Activated T-helper 1 cell treated with anti-CD3 and anti-CD28 coated beads, Interleukin-12 subunit alpha, Interleukin-12 subunit beta, Interleukin-2, Interleukin-4 antibody, amounts not matched to agents 30 ng/mL and 10 ng/mL and 1 ng/mL, durations not matched to agents 14 hours and 24 hours and 36 hours (primary cell): ENCODE measurements around the gene DAND5. TPM values are rescaled to one million over a fixed set of nuclear protein-coding genes. Genes with fewer than 3 reads are reported as not detected.

Experiments
- DNase-seq: peaks from one replicate; pipeline ENCODE4 v3.0.0; 2021; ENCODE audit warnings: low spot score
- H3K27ac Mint-ChIP-seq: one replicate; pipeline ENCODE4 v1.8.0; 2021; ENCODE audit warnings: mild to moderate bottlenecking, mixed read lengths
- H3K27me3 Mint-ChIP-seq: one replicate; pipeline ENCODE4 v1.8.0; 2022; ENCODE audit warnings: mild to moderate bottlenecking, moderate library complexity, mixed read lengths; ENCODE audit not compliant: insufficient read depth
- H3K36me3 Mint-ChIP-seq: one replicate; pipeline ENCODE4 v1.8.0; 2021; ENCODE audit warnings: low read depth, mixed read lengths
- H3K4me1 Mint-ChIP-seq: one replicate; pipeline ENCODE4 v1.8.0; 2021; ENCODE audit warnings: low read depth, mixed read lengths
- H3K4me3 Mint-ChIP-seq: one replicate; pipeline ENCODE4 v1.8.0; 2021; ENCODE audit warnings: mild to moderate bottlenecking, moderate library complexity, mixed read lengths
- H3K9me3 Mint-ChIP-seq: one replicate; pipeline ENCODE4 v1.8.0; 2021; ENCODE audit warnings: mixed read lengths
- intact Hi-C: fragments of 100-400 bp; cut with micrococcal nuclease; formaldehyde crosslinking; loops from one replicate; pipeline ENCODE4 v1.15.1; 2024
- total RNA-seq: library from RNA; stranded (reverse); gene quantifications from 2 replicates; pipeline ENCODE4 v1.2.3, GENCODE V29; 2022

The DAND5 gene
- total RNA-seq, 1 donor from 2014 or later, result 0.10 TPM

GRCh38 chr19:12983091-12983490 lies 13.7 kb downstream of the DAND5 start:
- no peak for DNase-seq
- H3K27ac Mint-ChIP-seq, result no peak overlapping the region
- H3K4me1 Mint-ChIP-seq, result no peaks in the 10 kb centered on the region
- intact Hi-C loops, result loop anchor here (1.0 to 2.0 kb wide), 4 partner anchors 30 to 110 kb away; no protein-coding TSS in a partner anchor
- H3K4me3 Mint-ChIP-seq, result no peak overlapping the region
- H3K9me3 Mint-ChIP-seq, result no peaks in the 10 kb centered on the region
- H3K36me3 Mint-ChIP-seq, result no peaks in the 10 kb centered on the region
- peaks cover 7% of the 10 kb centered on the region for H3K27me3 Mint-ChIP-seq

DNA sequence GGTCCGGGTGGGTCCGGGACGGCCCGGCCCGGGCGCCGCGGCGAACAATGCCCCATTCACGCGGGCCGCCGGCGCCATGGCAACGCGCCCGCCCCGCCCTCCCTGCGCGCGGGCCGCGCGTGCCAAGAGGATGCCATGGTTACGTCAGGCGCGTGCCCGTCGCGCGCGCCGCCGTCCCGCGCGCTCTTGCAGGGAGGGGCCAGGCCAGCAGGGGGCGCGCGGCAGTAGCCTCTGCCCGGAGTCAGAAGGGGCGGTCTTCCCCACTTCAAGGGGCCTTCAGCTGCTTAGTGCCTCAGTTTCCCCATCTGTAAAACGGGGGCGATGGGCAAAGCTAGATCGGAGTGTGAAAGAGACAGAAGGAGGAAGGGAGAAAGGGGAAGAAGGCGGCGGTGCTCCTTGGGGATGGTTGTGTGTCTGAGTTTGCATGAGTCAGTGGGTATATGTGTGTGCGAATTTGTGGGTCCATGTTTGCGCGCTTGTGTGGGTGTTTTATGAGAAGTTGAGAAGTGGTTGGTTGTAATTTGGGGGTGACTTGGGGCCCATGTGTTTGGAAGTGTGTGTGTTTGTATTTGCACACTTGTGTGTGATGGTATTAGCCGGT lies 14.3 kb downstream of the DAND5 start:
- Mint-ChIP-seq H3K4me1 (no peaks in the 10 kb centered on the region), H3K27me3 (peaks cover 6% of the 10 kb centered on the region), H3K36me3 (no peaks in the 10 kb centered on the region), H3K27ac (no peak overlapping the region), H3K9me3 (no peaks in the 10 kb centered on the region), H3K4me3 (no peak overlapping the region)
- peak; percentile 76 for DNase-seq
- intact Hi-C loops, result loop anchor here (1.0 to 2.0 kb wide), 4 partner anchors 29 to 110 kb away; no protein-coding TSS in a partner anchor

DNA sequence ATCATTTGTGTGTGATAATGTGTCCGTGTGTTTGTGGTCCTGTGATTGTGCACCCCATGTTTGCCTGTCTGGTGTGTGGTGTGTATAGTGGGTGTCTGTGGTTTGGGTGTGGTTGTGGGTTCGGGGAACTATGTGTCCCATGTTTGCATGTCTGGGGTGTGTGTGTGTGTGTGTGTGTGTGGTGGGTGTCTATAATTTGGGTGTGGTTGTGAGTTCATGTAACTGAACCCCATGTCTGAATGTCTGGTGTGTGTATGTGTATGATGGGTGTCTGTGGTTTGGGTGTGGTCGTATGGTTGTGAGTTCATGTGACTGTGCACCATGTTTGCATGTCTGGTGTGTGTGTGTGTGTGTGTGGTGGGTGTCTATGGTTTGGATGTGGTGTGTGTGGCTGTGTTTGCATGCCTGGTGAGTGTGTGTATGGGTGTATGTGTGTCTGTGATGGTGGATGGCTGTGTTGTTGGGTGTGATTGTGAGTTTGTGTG lies 14.8 kb downstream of the DAND5 start:
- Mint-ChIP-seq H3K9me3 (no peaks in the 10 kb centered on the region), H3K4me1 (no peaks in the 10 kb centered on the region), H3K4me3 (no peak overlapping the region), H3K27me3 (peaks cover 6% of the 10 kb centered on the region), H3K36me3 (no peaks in the 10 kb centered on the region), H3K27ac (no peak overlapping the region)
- DNase-seq, result no peak
- intact Hi-C loops, result no loop called here

DNA sequence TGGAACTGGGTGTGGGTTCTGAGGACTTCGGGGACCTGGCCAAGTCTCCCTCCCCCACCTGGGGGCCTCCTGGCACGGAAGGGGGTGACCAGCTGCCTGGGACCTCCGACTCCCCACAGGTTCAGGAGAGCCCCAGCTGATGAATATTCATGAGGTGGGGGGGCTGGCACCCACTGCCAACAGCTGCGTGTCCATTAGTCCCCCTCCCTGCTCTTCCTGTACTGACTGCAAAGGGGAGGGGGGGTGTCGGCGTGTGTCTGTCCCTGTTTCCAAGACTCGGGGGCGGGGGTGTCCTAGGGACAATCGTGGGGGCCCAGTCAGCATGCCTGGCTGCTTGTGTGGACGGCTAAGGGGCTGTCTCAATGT lies 15.3 kb downstream of the DAND5 start:
- no peak for DNase-seq
- Mint-ChIP-seq H3K27ac (no peak overlapping the region), H3K4me3 (no peak overlapping the region), H3K9me3 (no peaks in the 10 kb centered on the region), H3K4me1 (no peaks in the 10 kb centered on the region), H3K27me3 (peaks cover 6% of the 10 kb centered on the region), H3K36me3 (no peaks in the 10 kb centered on the region)
- intact Hi-C loops, result no loop called here

DNA sequence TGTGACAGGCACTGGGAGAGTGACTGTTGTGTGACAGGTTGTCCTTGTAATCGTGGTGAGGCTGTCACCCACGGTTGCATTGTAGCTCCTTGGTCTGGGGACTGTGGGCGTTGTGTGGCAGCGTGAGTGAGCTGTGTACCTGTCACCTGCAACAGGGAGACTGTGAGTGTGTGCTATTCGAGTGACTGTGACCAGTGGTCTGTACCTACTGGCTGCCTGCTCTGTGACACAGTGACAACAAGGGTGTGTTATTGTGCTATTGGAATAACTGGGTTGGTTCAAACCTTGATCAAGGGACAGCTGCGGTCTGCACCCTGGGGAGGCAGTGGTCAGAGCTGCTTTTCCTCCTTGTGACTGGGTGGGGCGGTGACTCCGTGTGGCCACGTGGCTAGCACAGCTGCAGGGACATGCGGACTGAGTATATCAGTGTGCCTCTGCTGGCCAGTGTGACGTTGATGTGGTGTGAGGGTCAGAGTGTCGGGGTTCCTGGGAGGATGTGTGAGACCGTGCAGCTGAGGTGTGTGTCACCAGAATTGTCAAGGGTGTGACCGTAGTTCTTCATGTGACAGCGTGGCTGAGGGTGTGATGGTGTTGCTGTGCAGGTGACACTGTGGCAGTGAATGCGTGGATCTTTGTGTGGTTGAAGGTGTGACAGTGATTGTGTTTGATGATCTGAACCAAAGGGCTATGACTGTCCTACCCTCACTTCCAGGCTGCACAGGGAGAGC lies 15.8 kb downstream of the DAND5 start:
- intact Hi-C loops, result no loop called here
- Mint-ChIP-seq H3K36me3 (no peaks in the 10 kb centered on the region), H3K4me3 (no peak overlapping the region), H3K27me3 (peaks cover 6% of the 10 kb centered on the region), H3K4me1 (no peaks in the 10 kb centered on the region), H3K9me3 (no peaks in the 10 kb centered on the region), H3K27ac (no peak overlapping the region)
- DNase-seq, result no peak

DNA sequence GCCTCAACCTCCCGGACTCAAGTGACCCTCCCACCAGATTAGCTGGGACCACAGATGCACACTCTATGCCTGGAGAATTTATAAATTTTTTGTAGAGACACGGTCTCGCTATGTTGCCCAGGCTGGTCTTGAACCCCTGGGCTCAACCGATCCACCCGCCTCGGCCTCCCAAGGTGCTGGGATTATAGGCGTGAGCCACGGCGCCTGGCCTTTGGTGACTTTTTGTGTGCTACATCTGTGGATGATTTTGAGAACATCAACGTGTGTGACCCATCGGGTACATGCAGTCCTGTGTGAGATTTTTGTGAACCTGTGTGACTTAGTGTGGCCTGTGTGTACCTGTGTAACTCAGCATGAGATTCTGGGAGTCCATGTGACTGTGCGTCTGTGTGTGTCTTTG lies 17.4 kb downstream of the DAND5 start:
- Mint-ChIP-seq H3K4me3 (no peak overlapping the region), H3K36me3 (no peaks in the 10 kb centered on the region), H3K9me3 (no peaks in the 10 kb centered on the region), H3K4me1 (no peaks in the 10 kb centered on the region), H3K27me3 (peaks cover 6% of the 10 kb centered on the region), H3K27ac (no peak overlapping the region)
- no peak for DNase-seq
- intact Hi-C loops, result no loop called here

DNA sequence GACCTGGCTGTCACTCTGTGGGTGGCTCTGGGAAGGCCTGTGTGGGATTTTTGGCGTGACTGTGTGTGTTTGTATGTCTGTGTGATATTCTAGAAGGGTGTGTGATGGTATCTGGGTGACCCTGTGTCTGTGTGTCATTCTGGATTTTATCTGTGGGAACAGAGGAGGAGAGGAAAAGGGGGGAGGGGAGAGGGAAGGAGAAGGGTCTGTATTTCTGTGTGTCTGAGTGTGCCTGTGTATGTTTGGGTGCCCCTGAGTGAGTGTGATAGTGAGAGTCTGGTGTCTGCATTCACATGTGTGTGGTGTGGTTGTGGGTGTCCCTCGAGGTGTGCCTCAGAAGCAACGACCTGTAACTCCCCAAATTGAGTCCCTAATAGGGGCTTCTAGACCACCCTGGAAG lies 17.8 kb downstream of the DAND5 start:
- Mint-ChIP-seq H3K27me3 (peaks cover 7% of the 10 kb centered on the region), H3K36me3 (no peaks in the 10 kb centered on the region), H3K4me3 (no peak overlapping the region), H3K4me1 (no peaks in the 10 kb centered on the region), H3K27ac (no peak overlapping the region), H3K9me3 (no peaks in the 10 kb centered on the region)
- intact Hi-C loops, result no loop called here
- no peak for DNase-seq

- no peak overlapping the region for H3K4me3 Mint-ChIP-seq
- no peaks in the 10 kb centered on the region for H3K4me1 Mint-ChIP-seq
- intact Hi-C loops, result no loop called here
- no peaks in the 10 kb centered on the region for H3K36me3 Mint-ChIP-seq
- no peak for DNase-seq
- peaks cover 9% of the 10 kb centered on the region for H3K27me3 Mint-ChIP-seq
- H3K27ac Mint-ChIP-seq, result no peak overlapping the region
- no peaks in the 10 kb centered on the region for H3K9me3 Mint-ChIP-seq
Observed at GRCh38 chr19:12987781-12988180, 18.4 kb downstream of the DAND5 start.

DNA sequence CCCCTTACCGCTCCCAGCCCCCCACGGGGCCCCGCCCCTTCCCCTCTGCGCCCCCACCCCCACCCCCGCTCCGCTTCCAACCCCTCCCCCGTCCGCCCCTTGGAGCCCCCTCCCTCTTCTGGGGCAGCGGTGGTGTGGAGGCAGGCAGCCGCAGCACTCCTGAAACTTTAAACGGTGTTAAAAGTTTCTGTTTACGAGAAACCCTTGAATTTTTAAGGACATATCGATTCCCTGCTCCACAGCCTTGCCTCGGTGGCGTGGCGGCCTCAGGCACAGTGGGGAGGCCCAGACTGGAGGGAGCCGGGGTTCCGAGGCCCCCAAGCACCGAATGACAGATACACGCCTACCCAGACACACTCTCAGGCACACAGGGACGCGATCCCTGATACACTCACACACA lies 21.1 kb downstream of the DAND5 start:
- intact Hi-C loops, result no loop called here
- peaks cover 2% of the 10 kb centered on the region for H3K36me3 Mint-ChIP-seq
- peaks cover 23% of the 10 kb centered on the region for H3K27me3 Mint-ChIP-seq
- no peaks in the 10 kb centered on the region for H3K9me3 Mint-ChIP-seq
- H3K27ac Mint-ChIP-seq, result no peak overlapping the region
- no peak overlapping the region for H3K4me3 Mint-ChIP-seq
- DNase-seq, result no peak
- peaks cover 7% of the 10 kb centered on the region for H3K4me1 Mint-ChIP-seq

GRCh38 chr19:12990853-12991252 lies 21.5 kb downstream of the DAND5 start:
- Mint-ChIP-seq H3K9me3 (no peaks in the 10 kb centered on the region), H3K36me3 (peaks cover 2% of the 10 kb centered on the region), H3K4me1 (peaks cover 7% of the 10 kb centered on the region), H3K27ac (no peak overlapping the region), H3K27me3 (peaks cover 22% of the 10 kb centered on the region), H3K4me3 (no peak overlapping the region)
- intact Hi-C loops, result no loop called here
- DNase-seq, result no peak

- H3K27ac Mint-ChIP-seq, result no peak overlapping the region
- intact Hi-C loops, result no loop called here
- peaks cover 7% of the 10 kb centered on the region for H3K4me1 Mint-ChIP-seq
- no peak for DNase-seq
- H3K4me3 Mint-ChIP-seq, result no peak overlapping the region
- peaks cover 4% of the 10 kb centered on the region for H3K36me3 Mint-ChIP-seq
- peaks cover 24% of the 10 kb centered on the region for H3K27me3 Mint-ChIP-seq
- H3K9me3 Mint-ChIP-seq, result no peaks in the 10 kb centered on the region
Observed at GRCh38 chr19:12991296-12991695, 21.9 kb downstream of the DAND5 start.

DNA sequence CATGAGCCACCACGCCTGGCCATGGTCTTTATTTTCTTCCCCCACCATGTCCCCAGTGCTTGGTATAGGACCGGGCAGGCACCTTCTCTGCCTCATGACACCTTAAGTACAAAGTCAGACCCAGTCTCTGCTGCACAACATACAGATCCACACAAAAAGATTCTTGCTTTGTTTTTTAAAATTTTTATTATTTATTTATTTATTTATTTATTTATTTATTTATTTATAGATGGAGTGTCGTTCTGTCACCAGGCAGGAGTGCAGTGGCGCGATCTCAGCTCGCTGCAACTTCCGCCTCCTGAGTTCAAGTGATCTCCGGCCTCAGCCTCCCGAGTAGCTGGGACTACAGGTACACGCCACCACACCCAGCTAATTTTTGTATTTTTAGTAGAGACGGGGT lies 23.4 kb downstream of the DAND5 start:
- no peak overlapping the region for H3K27ac Mint-ChIP-seq
- H3K27me3 Mint-ChIP-seq, result peaks cover 29% of the 10 kb centered on the region
- no peak overlapping the region for H3K4me3 Mint-ChIP-seq
- DNase-seq, result no peak
- no peaks in the 10 kb centered on the region for H3K9me3 Mint-ChIP-seq
- H3K36me3 Mint-ChIP-seq, result peaks cover 4% of the 10 kb centered on the region
- intact Hi-C loops, result no loop called here
- H3K4me1 Mint-ChIP-seq, result peaks cover 7% of the 10 kb centered on the region

- peaks cover 4% of the 10 kb centered on the region for H3K36me3 Mint-ChIP-seq
- H3K27ac Mint-ChIP-seq, result no peak overlapping the region
- H3K27me3 Mint-ChIP-seq, result peaks cover 29% of the 10 kb centered on the region
- no peaks in the 10 kb centered on the region for H3K9me3 Mint-ChIP-seq
- H3K4me1 Mint-ChIP-seq, result peaks cover 7% of the 10 kb centered on the region
- intact Hi-C loops, result no loop called here
- no peak for DNase-seq
- H3K4me3 Mint-ChIP-seq, result peak overlapping the region; percentile 73
Observed at GRCh38 chr19:12993562-12993961, 24.2 kb downstream of the DAND5 start.
